Progenitor cell of endocrine pancreas (in vitro differentiated cells): ENCODE data around the gene STK26. TPM values are rescaled to one million over a fixed set of nuclear protein-coding genes. Genes with fewer than 3 reads are reported as not detected.

Experiments
- DNase-seq: peaks from one replicate; pipeline ENCODE4 v3.0.0; 2021; ENCODE audit warnings: low spot score; ENCODE audit not compliant: unreplicated experiment
- H3K27ac Mint-ChIP-seq: 2 replicates; pipeline ENCODE4 v1.8.0; 2021; ENCODE audit warnings: mild to moderate bottlenecking, moderate library complexity, mixed read lengths
- H3K27me3 Mint-ChIP-seq: 2 replicates; pipeline ENCODE4 v1.8.0; 2021; ENCODE audit warnings: mixed read lengths
- H3K36me3 Mint-ChIP-seq: 2 replicates; pipeline ENCODE4 v1.8.0; 2022; ENCODE audit warnings: mixed read lengths; ENCODE audit not compliant: insufficient read depth
- H3K4me1 Mint-ChIP-seq: 2 replicates; pipeline ENCODE4 v1.8.0; 2021; ENCODE audit warnings: low read depth, mixed read lengths
- H3K4me3 Mint-ChIP-seq: 2 replicates; pipeline ENCODE4 v1.8.0; 2021; ENCODE audit warnings: low read depth, mild to moderate bottlenecking, moderate library complexity, mixed read lengths
- H3K9me3 Mint-ChIP-seq: 2 replicates; pipeline ENCODE4 v1.8.0; 2021; ENCODE audit warnings: low read depth, mixed read lengths
- total RNA-seq: library from RNA; stranded (reverse); gene quantifications from 2 replicates; pipeline ENCODE4 v1.2.1, GENCODE V29; 2021
- TF ChIP-seq, protein P1 (sequence below): fragments of 200-600 bp; sonication (generic); IDR thresholded peaks from one replicate; pipeline ENCODE4 v1.5.0; 2021; ENCODE audit warnings: antibody characterized with exemption, mild to moderate bottlenecking; ENCODE audit not compliant: unreplicated experiment

The STK26 gene
- total RNA-seq, 1 donor from 2014 or later = 65.2 TPM

DNA sequence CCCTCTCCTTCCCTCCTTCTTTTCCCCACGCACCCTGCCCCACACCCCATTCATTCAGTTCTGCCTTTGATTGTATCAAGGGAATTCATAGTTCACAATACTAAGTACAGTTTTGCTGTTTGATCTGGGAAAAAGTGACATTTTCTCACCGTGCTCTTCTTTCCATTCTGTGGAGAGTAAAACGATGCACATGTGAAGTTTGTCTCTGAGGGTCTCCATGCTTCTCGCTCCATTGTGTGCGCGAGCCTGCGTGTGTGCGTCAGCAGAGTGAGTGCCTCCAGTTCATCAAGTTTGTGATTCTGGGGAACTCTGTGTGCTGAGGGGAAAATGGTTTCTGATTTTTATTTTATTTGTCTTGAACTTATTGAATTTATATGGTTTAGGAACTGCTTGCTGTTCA, 1.9 kb downstream of the STK26 start:
- no peaks in the 10 kb centered on the region for H3K27me3 Mint-ChIP-seq
- H3K4me3 Mint-ChIP-seq = peak overlapping the region; percentile 98
- H3K36me3 Mint-ChIP-seq = peaks cover 14% of the 10 kb centered on the region
- peak overlapping the region; percentile 98 for H3K27ac Mint-ChIP-seq
- TF ChIP-seq, protein P1, sequence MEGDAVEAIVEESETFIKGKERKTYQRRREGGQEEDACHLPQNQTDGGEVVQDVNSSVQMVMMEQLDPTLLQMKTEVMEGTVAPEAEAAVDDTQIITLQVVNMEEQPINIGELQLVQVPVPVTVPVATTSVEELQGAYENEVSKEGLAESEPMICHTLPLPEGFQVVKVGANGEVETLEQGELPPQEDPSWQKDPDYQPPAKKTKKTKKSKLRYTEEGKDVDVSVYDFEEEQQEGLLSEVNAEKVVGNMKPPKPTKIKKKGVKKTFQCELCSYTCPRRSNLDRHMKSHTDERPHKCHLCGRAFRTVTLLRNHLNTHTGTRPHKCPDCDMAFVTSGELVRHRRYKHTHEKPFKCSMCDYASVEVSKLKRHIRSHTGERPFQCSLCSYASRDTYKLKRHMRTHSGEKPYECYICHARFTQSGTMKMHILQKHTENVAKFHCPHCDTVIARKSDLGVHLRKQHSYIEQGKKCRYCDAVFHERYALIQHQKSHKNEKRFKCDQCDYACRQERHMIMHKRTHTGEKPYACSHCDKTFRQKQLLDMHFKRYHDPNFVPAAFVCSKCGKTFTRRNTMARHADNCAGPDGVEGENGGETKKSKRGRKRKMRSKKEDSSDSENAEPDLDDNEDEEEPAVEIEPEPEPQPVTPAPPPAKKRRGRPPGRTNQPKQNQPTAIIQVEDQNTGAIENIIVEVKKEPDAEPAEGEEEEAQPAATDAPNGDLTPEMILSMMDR = no peak
- DNase-seq = no peak
- H3K9me3 Mint-ChIP-seq = no peaks in the 10 kb centered on the region
- H3K4me1 Mint-ChIP-seq = peaks cover 55% of the 10 kb centered on the region

DNA sequence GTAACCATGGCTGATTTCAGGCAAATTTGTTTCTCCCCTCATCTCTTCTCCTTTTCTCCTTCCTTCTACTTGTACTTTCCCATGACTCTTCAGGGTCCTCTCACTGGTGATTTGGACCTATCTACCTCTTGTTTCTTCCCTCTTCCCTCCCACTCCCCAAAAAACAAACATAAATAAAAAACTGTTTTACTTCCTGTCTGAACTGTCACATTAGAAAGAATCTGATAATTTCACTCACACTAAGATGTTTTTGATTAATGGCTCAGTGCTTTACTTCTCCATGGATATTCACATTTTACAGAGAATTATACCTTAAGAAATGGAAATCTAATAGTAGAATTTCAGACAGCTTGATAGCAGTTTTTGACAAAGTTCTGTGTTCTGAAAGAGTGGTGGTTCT, 7.2 kb downstream of the STK26 start:
- no peak overlapping the region for H3K27ac Mint-ChIP-seq
- DNase-seq = no peak
- H3K4me1 Mint-ChIP-seq = peaks cover 74% of the 10 kb centered on the region
- H3K4me3 Mint-ChIP-seq = no peak overlapping the region
- TF ChIP-seq, protein P1 = no peak
- H3K27me3 Mint-ChIP-seq = no peaks in the 10 kb centered on the region
- H3K36me3 Mint-ChIP-seq = peaks cover 16% of the 10 kb centered on the region
- no peaks in the 10 kb centered on the region for H3K9me3 Mint-ChIP-seq

DNA sequence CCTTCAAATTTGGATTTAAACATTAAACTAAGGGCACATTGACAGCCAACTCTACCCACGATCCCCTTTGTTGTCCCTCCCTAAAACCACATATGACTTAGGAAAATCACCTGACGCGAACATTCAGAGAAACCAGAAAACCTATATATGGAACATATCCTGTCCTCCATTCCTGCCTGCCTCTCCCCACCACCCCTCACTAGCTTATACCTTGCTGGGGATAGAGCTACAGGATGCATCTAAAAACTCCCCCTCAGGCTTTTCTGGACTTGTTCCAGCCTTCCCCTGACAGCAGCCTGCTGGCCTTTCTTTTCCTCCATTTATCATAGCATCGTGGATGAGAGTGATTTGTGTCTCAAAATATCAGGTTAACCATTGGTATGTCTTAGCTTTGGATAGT, 8.8 kb downstream of the STK26 start:
- Mint-ChIP-seq H3K9me3 (no peaks in the 10 kb centered on the region), H3K4me3 (no peak overlapping the region), H3K36me3 (peaks cover 16% of the 10 kb centered on the region), H3K4me1 (peaks cover 63% of the 10 kb centered on the region), H3K27me3 (no peaks in the 10 kb centered on the region), H3K27ac (peak overlapping the region; percentile 47)
- TF ChIP-seq, protein P1 = no peak
- no peak for DNase-seq

DNA sequence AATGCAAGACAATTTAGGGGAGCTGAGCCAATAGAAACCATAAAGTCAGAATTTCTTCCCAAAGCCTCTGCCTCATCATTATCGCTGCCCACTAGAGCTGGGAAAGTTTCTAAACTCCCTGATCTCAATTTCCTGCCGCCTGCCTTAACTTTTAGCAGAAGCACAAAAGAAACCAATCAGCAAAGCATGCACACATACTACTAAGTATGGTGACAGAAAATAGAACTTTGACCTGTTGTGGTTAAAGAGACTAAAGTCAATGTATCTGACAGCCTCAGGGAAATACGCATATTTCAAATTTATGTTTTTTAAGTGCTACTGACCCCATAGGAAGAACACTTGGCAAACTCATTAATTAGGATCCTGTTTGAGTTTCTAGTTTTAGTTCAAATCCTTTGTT, 10.1 kb downstream of the STK26 start:
- no peak overlapping the region for H3K4me3 Mint-ChIP-seq
- DNase-seq = no peak
- H3K27ac Mint-ChIP-seq = peak overlapping the region; percentile 59
- peaks cover 10% of the 10 kb centered on the region for H3K36me3 Mint-ChIP-seq
- no peaks in the 10 kb centered on the region for H3K9me3 Mint-ChIP-seq
- H3K27me3 Mint-ChIP-seq = no peaks in the 10 kb centered on the region
- TF ChIP-seq, protein P1 = no peak
- H3K4me1 Mint-ChIP-seq = peaks cover 65% of the 10 kb centered on the region

DNA sequence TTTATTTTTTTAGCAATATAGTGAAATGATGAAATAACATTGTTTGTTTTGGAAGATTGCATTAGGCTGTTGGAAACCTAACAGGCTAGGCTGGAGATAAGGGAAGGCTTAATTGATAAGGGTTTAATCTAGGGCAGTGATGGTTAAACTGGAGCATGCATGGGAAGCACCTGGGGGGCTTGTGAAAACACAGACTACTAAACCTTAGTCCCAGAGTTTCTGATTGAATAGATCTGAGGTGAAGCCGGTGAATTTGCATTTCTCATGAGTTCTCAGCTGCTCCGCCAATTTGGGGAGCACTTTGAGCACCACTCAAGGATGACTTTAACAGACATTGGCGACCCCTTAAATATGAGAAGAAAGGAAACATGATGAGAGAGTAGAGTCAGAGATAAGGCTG, 11.5 kb downstream of the STK26 start:
- H3K4me3 Mint-ChIP-seq = no peak overlapping the region
- TF ChIP-seq, protein P1 = no peak
- H3K9me3 Mint-ChIP-seq = no peaks in the 10 kb centered on the region
- H3K27ac Mint-ChIP-seq = no peak overlapping the region
- no peak for DNase-seq
- peaks cover 2% of the 10 kb centered on the region for H3K36me3 Mint-ChIP-seq
- H3K4me1 Mint-ChIP-seq = peaks cover 57% of the 10 kb centered on the region
- H3K27me3 Mint-ChIP-seq = no peaks in the 10 kb centered on the region
